Inflammatory macrophage treated with lipopolysaccharide for 4 hours (primary cell): Measurements from ENCODE around the gene HPS5.
A peak's percentile ranks its signal among the peaks of the same experiment; 100 is the strongest.
"Not testable (repeated sequence)": the region's sequence is repeated elsewhere in the genome, so short reads cannot be mapped to it uniquely, and the experiment has no call there.

Source experiments
- DNase-seq: peaks from one replicate; pipeline ENCODE4 v3.0.0-alpha.2; 2020

The HPS5 gene

GRCh38 chr11:18315893-18316292, 6.0 kb downstream of the HPS5 start:
- no peak for DNase-seq

GRCh38 chr11:18314784-18315523, 7.0 kb downstream of the HPS5 start:
- peak; percentile 76 for DNase-seq

GRCh38 chr11:18313965-18314763, 7.8 kb downstream of the HPS5 start:
- peak; percentile 54 for DNase-seq

- DNase-seq: peak; percentile 71
Measured at GRCh38 chr11:18312663-18313420, 9.1 kb downstream of the HPS5 start.

GRCh38 chr11:18312012-18312411, 9.9 kb downstream of the HPS5 start:
- DNase-seq: no peak

GRCh38 chr11:18310800-18311340, 11.1 kb downstream of the HPS5 start:
- peak; percentile 65 for DNase-seq

- no peak for DNase-seq
Measured at GRCh38 chr11:18309691-18310090, 12.2 kb downstream of the HPS5 start.

GRCh38 chr11:18308242-18308641, 13.7 kb downstream of the HPS5 start:
- no peak for DNase-seq

GRCh38 chr11:18307461-18308139, 14.3 kb downstream of the HPS5 start:
- DNase-seq: no peak

GRCh38 chr11:18304745-18305144, 17.2 kb downstream of the HPS5 start:
- no peak for DNase-seq

- DNase-seq: peak; percentile 77
Measured at GRCh38 chr11:18299721-18300120, 22.2 kb downstream of the HPS5 start.

GRCh38 chr11:18295316-18295715, 26.6 kb downstream of the HPS5 start:
- no peak for DNase-seq

- DNase-seq: no peak
Measured at GRCh38 chr11:18294862-18295261, 27.1 kb downstream of the HPS5 start.

- DNase-seq: no peak
Measured at GRCh38 chr11:18288911-18289310, 33.0 kb downstream of the HPS5 start.

GRCh38 chr11:18285841-18286240, 36.1 kb downstream of the HPS5 start:
- DNase-seq: no peak

GRCh38 chr11:18282626-18283025, 39.3 kb downstream of the HPS5 start:
- no peak for DNase-seq

GRCh38 chr11:18280438-18281045, 41.4 kb downstream of the HPS5 start:
- peak; percentile 69 for DNase-seq

GRCh38 chr11:18277565-18278271, 44.2 kb downstream of the HPS5 start:
- peak; percentile 93 for DNase-seq

GRCh38 chr11:18271206-18271605, 50.7 kb downstream of the HPS5 start:
- DNase-seq: no peak

GRCh38 chr11:18270102-18270501, 51.8 kb downstream of the HPS5 start:
- no peak for DNase-seq

- not testable (repeated sequence) for DNase-seq
Measured at GRCh38 chr11:18269252-18269651, 52.7 kb downstream of the HPS5 start.
